Activated effector memory CD4-positive, alpha-beta T cell treated with Interleukin-2 at 50 U/mL for 16 hours (primary cell): ENCODE results near the gene LRP1B.

Experiments used
- DNase-seq: peaks from one replicate; pipeline ENCODE4 v3.0.0-alpha.2; 2020

Gene LRP1B

GRCh38 chr2:141384676-141385075 is 746.1 kb downstream of the LRP1B start:
- no peak for DNase-seq

- no peak for DNase-seq
Measured at GRCh38 chr2:141381946-141382345, 748.9 kb downstream of the LRP1B start.

GRCh38 chr2:141380008-141380979 is 750.5 kb downstream of the LRP1B start:
- DNase-seq: no peak

- no peak for DNase-seq
Measured at GRCh38 chr2:141364821-141365220, 766.0 kb downstream of the LRP1B start.

GRCh38 chr2:141362311-141362710 is 768.5 kb downstream of the LRP1B start:
- no peak for DNase-seq

GRCh38 chr2:141348481-141348880 is 782.3 kb downstream of the LRP1B start:
- no peak for DNase-seq

- DNase-seq: no peak
Measured at GRCh38 chr2:141341444-141341843, 789.4 kb downstream of the LRP1B start.

GRCh38 chr2:141331127-141331526 is 799.7 kb downstream of the LRP1B start:
- no peak for DNase-seq

- no peak for DNase-seq
Measured at GRCh38 chr2:141329964-141330363, 800.9 kb downstream of the LRP1B start.

- DNase-seq: no peak
Measured at GRCh38 chr2:141323571-141323970, 807.2 kb downstream of the LRP1B start.

GRCh38 chr2:141317986-141318385 is 812.8 kb downstream of the LRP1B start:
- no peak for DNase-seq

- no peak for DNase-seq
Measured at GRCh38 chr2:141316606-141317005, 814.2 kb downstream of the LRP1B start.

GRCh38 chr2:141316103-141316502 is 814.7 kb downstream of the LRP1B start:
- DNase-seq: no peak

GRCh38 chr2:141313972-141314371 is 816.8 kb downstream of the LRP1B start:
- DNase-seq: no peak

GRCh38 chr2:141311430-141311829 is 819.4 kb downstream of the LRP1B start:
- DNase-seq: no peak

GRCh38 chr2:141306368-141306767 is 824.4 kb downstream of the LRP1B start:
- no peak for DNase-seq

GRCh38 chr2:141301551-141301950 is 829.3 kb downstream of the LRP1B start:
- DNase-seq: no peak

- DNase-seq: no peak
Measured at GRCh38 chr2:141280037-141280436, 850.8 kb downstream of the LRP1B start.

GRCh38 chr2:141271346-141271745 is 859.5 kb downstream of the LRP1B start:
- DNase-seq: no peak

- no peak for DNase-seq
Measured at GRCh38 chr2:141264848-141265247, 866.0 kb downstream of the LRP1B start.

GRCh38 chr2:141260911-141261310 is 869.9 kb downstream of the LRP1B start:
- DNase-seq: no peak

GRCh38 chr2:141259683-141260082 is 871.1 kb downstream of the LRP1B start:
- no peak for DNase-seq

- no peak for DNase-seq
Measured at GRCh38 chr2:141242008-141242407, 888.8 kb downstream of the LRP1B start.

GRCh38 chr2:141226560-141226959 is 904.3 kb downstream of the LRP1B start:
- DNase-seq: no peak

GRCh38 chr2:141207036-141207385 is 923.8 kb downstream of the LRP1B start:
- DNase-seq: no peak
